ENCODE measurements around the gene POPDC3. TPM values are rescaled to one million over a fixed set of nuclear protein-coding genes. Genes with fewer than 3 reads are reported as not detected.

Gene POPDC3
- total RNA-seq, 1 donor from 2014 or later = not detected

- H3K4me3 Mint-ChIP-seq = no peak overlapping the region
- no peak for DNase-seq
- H3K27ac Mint-ChIP-seq = no peak overlapping the region
- no peaks in the 10 kb centered on the region for H3K36me3 Mint-ChIP-seq (ENCODE audit: low read depth)
- peaks cover 33% of the 10 kb centered on the region for H3K27me3 Mint-ChIP-seq
- intact Hi-C loops (cut with micrococcal nuclease) = no loop called here
- H3K4me1 Mint-ChIP-seq = no peaks in the 10 kb centered on the region
- no peaks in the 10 kb centered on the region for H3K9me3 Mint-ChIP-seq
Measured at GRCh38 chr6:105162377-105162776, 17.4 kb downstream of the POPDC3 start.

- H3K27ac Mint-ChIP-seq = no peak overlapping the region
- H3K36me3 Mint-ChIP-seq (ENCODE audit: low read depth) = no peaks in the 10 kb centered on the region
- no peak overlapping the region for H3K4me3 Mint-ChIP-seq
- DNase-seq = no peak
- intact Hi-C loops (cut with micrococcal nuclease) = no loop called here
- no peaks in the 10 kb centered on the region for H3K9me3 Mint-ChIP-seq
- no peaks in the 10 kb centered on the region for H3K4me1 Mint-ChIP-seq
- H3K27me3 Mint-ChIP-seq = peaks cover 29% of the 10 kb centered on the region
Measured at GRCh38 chr6:105161421-105161820, 18.4 kb downstream of the POPDC3 start.

GRCh38 chr6:105153676-105154075, 26.1 kb downstream of the POPDC3 start:
- intact Hi-C loops (cut with micrococcal nuclease) = no loop called here
- DNase-seq = no peak
- Mint-ChIP-seq H3K27ac (no peak overlapping the region), H3K9me3 (no peaks in the 10 kb centered on the region), H3K27me3 (peaks cover 17% of the 10 kb centered on the region), H3K36me3 (ENCODE audit: low read depth) (no peaks in the 10 kb centered on the region), H3K4me1 (peaks cover 3% of the 10 kb centered on the region), H3K4me3 (no peak overlapping the region)

GRCh38 chr6:105152880-105153279, 26.9 kb downstream of the POPDC3 start:
- Mint-ChIP-seq H3K4me1 (peaks cover 3% of the 10 kb centered on the region), H3K27me3 (peaks cover 12% of the 10 kb centered on the region), H3K9me3 (no peaks in the 10 kb centered on the region), H3K27ac (no peak overlapping the region), H3K4me3 (no peak overlapping the region), H3K36me3 (ENCODE audit: low read depth) (no peaks in the 10 kb centered on the region)
- intact Hi-C loops (cut with micrococcal nuclease) = no loop called here
- no peak for DNase-seq

- peaks cover 12% of the 10 kb centered on the region for H3K27me3 Mint-ChIP-seq
Measured at GRCh38 chr6:105151644-105152043, 28.2 kb downstream of the POPDC3 start.

GRCh38 chr6:105138141-105138540, 41.7 kb downstream of the POPDC3 start:
- intact Hi-C loops (cut with micrococcal nuclease) = loop anchor here (5.0 kb wide), 2 partner anchors 39 to 264 kb away; partner anchors contain the start of gene PREP
- H3K4me3 Mint-ChIP-seq = no peak overlapping the region
- no peaks in the 10 kb centered on the region for H3K36me3 Mint-ChIP-seq (ENCODE audit: low read depth)
- peaks cover 4% of the 10 kb centered on the region for H3K4me1 Mint-ChIP-seq
- H3K9me3 Mint-ChIP-seq = no peaks in the 10 kb centered on the region
- H3K27ac Mint-ChIP-seq = no peak overlapping the region
- H3K27me3 Mint-ChIP-seq = peaks cover 72% of the 10 kb centered on the region
- no peak for DNase-seq

More at GRCh38 chr6:105151644-105152043, 28.2 kb downstream of the POPDC3 start:
- Mint-ChIP-seq H3K4me3 (no peak overlapping the region), H3K27ac (no peak overlapping the region), H3K4me1 (peaks cover 3% of the 10 kb centered on the region), H3K36me3 (ENCODE audit: low read depth) (no peaks in the 10 kb centered on the region), H3K9me3 (no peaks in the 10 kb centered on the region)
- no peak for DNase-seq
- intact Hi-C loops (cut with micrococcal nuclease) = no loop called here

- no peaks in the 10 kb centered on the region for H3K9me3 Mint-ChIP-seq
- intact Hi-C loops (cut with micrococcal nuclease) = loop anchor here (5.0 kb wide), 2 partner anchors 40 to 265 kb away; partner anchors contain the start of gene PREP
Measured at GRCh38 chr6:105137388-105137787, 42.4 kb downstream of the POPDC3 start.

GRCh38 chr6:105136431-105137350, 43.1 kb downstream of the POPDC3 start:
- H3K9me3 Mint-ChIP-seq = no peaks in the 10 kb centered on the region
- H3K27ac Mint-ChIP-seq = no peak overlapping the region
- H3K27me3 Mint-ChIP-seq = peaks cover 80% of the 10 kb centered on the region
- peak; percentile 70 for DNase-seq
- H3K36me3 Mint-ChIP-seq (ENCODE audit: low read depth) = no peaks in the 10 kb centered on the region
- H3K4me1 Mint-ChIP-seq = peaks cover 4% of the 10 kb centered on the region
- peak overlapping the region; percentile 68 for H3K4me3 Mint-ChIP-seq
- intact Hi-C loops (cut with micrococcal nuclease) = loop anchor here (5.0 kb wide), 2 partner anchors 41 to 266 kb away; partner anchors contain the start of gene PREP

More at GRCh38 chr6:105137388-105137787, 42.4 kb downstream of the POPDC3 start:
- H3K4me3 Mint-ChIP-seq = peak overlapping the region; percentile 68
- peaks cover 4% of the 10 kb centered on the region for H3K4me1 Mint-ChIP-seq
- H3K36me3 Mint-ChIP-seq (ENCODE audit: low read depth) = no peaks in the 10 kb centered on the region
- no peak overlapping the region for H3K27ac Mint-ChIP-seq
- H3K27me3 Mint-ChIP-seq = peaks cover 76% of the 10 kb centered on the region
- no peak for DNase-seq

- no peak for DNase-seq
- Mint-ChIP-seq H3K4me3 (peak overlapping the region; percentile 62), H3K9me3 (no peaks in the 10 kb centered on the region), H3K27me3 (peaks cover 76% of the 10 kb centered on the region), H3K27ac (no peak overlapping the region), H3K4me1 (peaks cover 4% of the 10 kb centered on the region), H3K36me3 (ENCODE audit: low read depth) (no peaks in the 10 kb centered on the region)
- intact Hi-C loops (cut with micrococcal nuclease) = loop anchor here (5.0 kb wide), 2 partner anchors 41 to 266 kb away; partner anchors contain the start of gene PREP
Measured at GRCh38 chr6:105135907-105136430, 43.8 kb downstream of the POPDC3 start.

- Mint-ChIP-seq H3K9me3 (no peaks in the 10 kb centered on the region), H3K4me1 (peaks cover 4% of the 10 kb centered on the region), H3K27me3 (peaks cover 67% of the 10 kb centered on the region), H3K27ac (no peak overlapping the region), H3K36me3 (ENCODE audit: low read depth) (no peaks in the 10 kb centered on the region), H3K4me3 (no peak overlapping the region)
- no peak for DNase-seq
- intact Hi-C loops (cut with micrococcal nuclease) = loop anchor here (5.0 kb wide), 2 partner anchors 42 to 267 kb away; partner anchors contain the start of gene PREP
Measured at GRCh38 chr6:105135056-105135455, 44.8 kb downstream of the POPDC3 start.

GRCh38 chr6:105122717-105123116, 57.1 kb downstream of the POPDC3 start:
- H3K27ac Mint-ChIP-seq = no peak overlapping the region
- no peak for DNase-seq
- no peak overlapping the region for H3K4me3 Mint-ChIP-seq
- no peaks in the 10 kb centered on the region for H3K4me1 Mint-ChIP-seq
- intact Hi-C loops (cut with micrococcal nuclease) = no loop called here
- no peaks in the 10 kb centered on the region for H3K36me3 Mint-ChIP-seq (ENCODE audit: low read depth)
- H3K27me3 Mint-ChIP-seq = peaks cover 20% of the 10 kb centered on the region
- no peaks in the 10 kb centered on the region for H3K9me3 Mint-ChIP-seq

- no peak for DNase-seq
- no peaks in the 10 kb centered on the region for H3K9me3 Mint-ChIP-seq
- no peak overlapping the region for H3K27ac Mint-ChIP-seq
- H3K27me3 Mint-ChIP-seq = peaks cover 19% of the 10 kb centered on the region
- no peaks in the 10 kb centered on the region for H3K36me3 Mint-ChIP-seq (ENCODE audit: low read depth)
- H3K4me1 Mint-ChIP-seq = no peaks in the 10 kb centered on the region
- H3K4me3 Mint-ChIP-seq = no peak overlapping the region
- intact Hi-C loops (cut with micrococcal nuclease) = no loop called here
Measured at GRCh38 chr6:105121981-105122380, 57.8 kb downstream of the POPDC3 start.

- Mint-ChIP-seq H3K36me3 (ENCODE audit: low read depth) (no peaks in the 10 kb centered on the region), H3K27me3 (peaks cover 21% of the 10 kb centered on the region), H3K4me1 (no peaks in the 10 kb centered on the region), H3K4me3 (no peak overlapping the region), H3K27ac (no peak overlapping the region), H3K9me3 (no peaks in the 10 kb centered on the region)
- intact Hi-C loops (cut with micrococcal nuclease) = no loop called here
- DNase-seq = no peak
Measured at GRCh38 chr6:105120570-105120969, 59.2 kb downstream of the POPDC3 start.

- DNase-seq = no peak
- H3K36me3 Mint-ChIP-seq (ENCODE audit: low read depth) = no peaks in the 10 kb centered on the region
- intact Hi-C loops (cut with micrococcal nuclease) = no loop called here
- H3K27me3 Mint-ChIP-seq = peaks cover 28% of the 10 kb centered on the region
- no peak overlapping the region for H3K4me3 Mint-ChIP-seq
- H3K27ac Mint-ChIP-seq = no peak overlapping the region
- H3K9me3 Mint-ChIP-seq = no peaks in the 10 kb centered on the region
- no peaks in the 10 kb centered on the region for H3K4me1 Mint-ChIP-seq
Measured at GRCh38 chr6:105116150-105116549, 63.7 kb downstream of the POPDC3 start.
